HPDE6-E6E7 (cell line): Measurements from ENCODE around the gene CNTD1.

Experiments
- DNase-seq: peaks from one replicate; pipeline ENCODE4 v3.0.0; 2011; ENCODE audit warnings: missing footprints; ENCODE audit errors: extremely low spot score

CNTD1 gene

GRCh38 chr17:42779304-42779935, 19.2 kb upstream of the CNTD1 start:
- no peak for DNase-seq

- DNase-seq: no peak
These were observed 18.5 kb upstream of the CNTD1 start, which contains the start of gene WNK4 for GRCh38 chr17:42779936-42780850. Gene WNK4 (plus strand): TSS chr17:42780610. CDS start chr17:42780699, 89 bp downstream.

GRCh38 chr17:42780851-42781638, 17.6 kb upstream of the CNTD1 start:
- DNase-seq: no peak

GRCh38 chr17:42781639-42782165, 17.0 kb upstream of the CNTD1 start:
- no peak for DNase-seq

GRCh38 chr17:42782166-42783061, 16.2 kb upstream of the CNTD1 start:
- DNase-seq: no peak

- peak; percentile 59 for DNase-seq
These were observed 15.4 kb upstream of the CNTD1 start for GRCh38 chr17:42783062-42783790.

- no peak for DNase-seq
These were observed 14.9 kb upstream of the CNTD1 start for GRCh38 chr17:42783791-42784138.

GRCh38 chr17:42784409-42784808, 14.3 kb upstream of the CNTD1 start:
- DNase-seq: no peak

- DNase-seq: no peak
These were observed 13.7 kb upstream of the CNTD1 start for GRCh38 chr17:42784811-42785592.

- no peak for DNase-seq
These were observed 11.4 kb upstream of the CNTD1 start for GRCh38 chr17:42787266-42787665.

- no peak for DNase-seq
These were observed 6.7 kb upstream of the CNTD1 start for GRCh38 chr17:42791948-42792347.

GRCh38 chr17:42792545-42792944, 6.1 kb upstream of the CNTD1 start:
- DNase-seq: no peak

GRCh38 chr17:42795061-42795460, 3.6 kb upstream of the CNTD1 start:
- DNase-seq: no peak

- no peak for DNase-seq
These were observed 3.2 kb upstream of the CNTD1 start for GRCh38 chr17:42795465-42795864.

GRCh38 chr17:42796066-42796758, 2.4 kb upstream of the CNTD1 start:
- DNase-seq: no peak

GRCh38 chr17:42797067-42798007, 1.3 kb upstream of the CNTD1 start:
- no peak for DNase-seq

- no peak for DNase-seq
These were observed 664 bp upstream of the CNTD1 start for GRCh38 chr17:42798011-42798382.
